ENCODE results near the gene SMARCA2.

The SMARCA2 gene

GRCh38 chr9:2235623-2236022 lies 220.5 kb downstream of the SMARCA2 start:
- no peak overlapping the region for H3K4me3 ChIP-seq (IDR thresholded peaks at IDR 0.05; ENCODE audit: insufficient read depth, low read depth, low read length)
- no peak overlapping the region for H3K9ac ChIP-seq
- H2AFZ ChIP-seq (ENCODE audit: low read depth), result no peak overlapping the region
- H4K20me1 ChIP-seq (ENCODE audit: insufficient read depth), result no peaks in the 10 kb centered on the region
- no peaks in the 10 kb centered on the region for H3K36me3 ChIP-seq (ENCODE audit: insufficient read depth)
- TF ChIP-seq CTCF (conservative IDR thresholded peaks at IDR 0.05; ENCODE audit: low read depth, low read length), result no peak
- no peaks in the 10 kb centered on the region for H3K27me3 ChIP-seq (ENCODE audit: insufficient read depth, low read depth)
- no peak overlapping the region for H3K27ac ChIP-seq
- no peaks in the 10 kb centered on the region for H3K79me2 ChIP-seq (ENCODE audit: insufficient read depth, low read depth)
- no peaks in the 10 kb centered on the region for H3K4me1 ChIP-seq (ENCODE audit: low read depth, poor library complexity, severe bottlenecking)
- no peak overlapping the region for H3K4me2 ChIP-seq

- Histone ChIP-seq H3K79me2 (ENCODE audit: insufficient read depth, low read depth) (no peaks in the 10 kb centered on the region), H2AFZ (ENCODE audit: low read depth) (no peak overlapping the region), H3K4me3 (IDR thresholded peaks at IDR 0.05; ENCODE audit: insufficient read depth, low read depth, low read length) (no peak overlapping the region), H3K36me3 (ENCODE audit: insufficient read depth) (no peaks in the 10 kb centered on the region), H3K27ac (no peak overlapping the region), H3K4me1 (ENCODE audit: low read depth, poor library complexity, severe bottlenecking) (no peaks in the 10 kb centered on the region), H4K20me1 (ENCODE audit: insufficient read depth) (no peaks in the 10 kb centered on the region), H3K27me3 (ENCODE audit: insufficient read depth, low read depth) (no peaks in the 10 kb centered on the region), H3K9ac (no peak overlapping the region), H3K4me2 (no peak overlapping the region)
- TF ChIP-seq CTCF (conservative IDR thresholded peaks at IDR 0.05; ENCODE audit: low read depth, low read length), result no peak
These were observed 221.7 kb downstream of the SMARCA2 start for GRCh38 chr9:2236850-2237249.

- Histone ChIP-seq H2AFZ (ENCODE audit: low read depth) (peak overlapping the region; percentile 91; the same call in 1 of the 2 replicates), H3K4me3 (IDR thresholded peaks at IDR 0.05; ENCODE audit: insufficient read depth, low read depth, low read length) (no peak overlapping the region), H3K27ac (no peak overlapping the region), H3K36me3 (ENCODE audit: insufficient read depth) (no peaks in the 10 kb centered on the region), H3K4me1 (ENCODE audit: low read depth, poor library complexity, severe bottlenecking) (peaks cover 8% of the 10 kb centered on the region), H3K79me2 (ENCODE audit: insufficient read depth, low read depth) (no peaks in the 10 kb centered on the region), H3K9ac (no peak overlapping the region), H3K4me2 (peak overlapping the region; percentile 76; the same call in 1 of the 2 replicates), H3K27me3 (ENCODE audit: insufficient read depth, low read depth) (no peaks in the 10 kb centered on the region), H4K20me1 (ENCODE audit: insufficient read depth) (no peaks in the 10 kb centered on the region)
- no peak for TF ChIP-seq CTCF (conservative IDR thresholded peaks at IDR 0.05; ENCODE audit: low read depth, low read length)
These were observed 226.3 kb downstream of the SMARCA2 start for GRCh38 chr9:2241461-2241835.

GRCh38 chr9:2241836-2242741 lies 226.9 kb downstream of the SMARCA2 start:
- no peaks in the 10 kb centered on the region for H3K36me3 ChIP-seq (ENCODE audit: insufficient read depth)
- peak overlapping the region; percentile 91 for H2AFZ ChIP-seq (ENCODE audit: low read depth)

More at GRCh38 chr9:2241836-2242741, 226.9 kb downstream of the SMARCA2 start:
- H3K27me3 ChIP-seq (ENCODE audit: insufficient read depth, low read depth), result no peaks in the 10 kb centered on the region
- H3K4me1 ChIP-seq (ENCODE audit: low read depth, poor library complexity, severe bottlenecking), result peaks cover 8% of the 10 kb centered on the region
- H3K4me2 ChIP-seq, result peak overlapping the region; percentile 76
- no peaks in the 10 kb centered on the region for H4K20me1 ChIP-seq (ENCODE audit: insufficient read depth)
- peak overlapping the region; percentile 30 for H3K4me3 ChIP-seq (IDR thresholded peaks at IDR 0.05; ENCODE audit: insufficient read depth, low read depth, low read length)
- no peak; the same call in 1 of the 2 replicates for TF ChIP-seq CTCF (conservative IDR thresholded peaks at IDR 0.05; ENCODE audit: low read depth, low read length)
- no peaks in the 10 kb centered on the region for H3K79me2 ChIP-seq (ENCODE audit: insufficient read depth, low read depth)
- H3K9ac ChIP-seq, result peak overlapping the region; percentile 51
- peak overlapping the region; percentile 59 for H3K27ac ChIP-seq
